ENCODE results near the gene MCTP2.

MCTP2 gene, protein sequence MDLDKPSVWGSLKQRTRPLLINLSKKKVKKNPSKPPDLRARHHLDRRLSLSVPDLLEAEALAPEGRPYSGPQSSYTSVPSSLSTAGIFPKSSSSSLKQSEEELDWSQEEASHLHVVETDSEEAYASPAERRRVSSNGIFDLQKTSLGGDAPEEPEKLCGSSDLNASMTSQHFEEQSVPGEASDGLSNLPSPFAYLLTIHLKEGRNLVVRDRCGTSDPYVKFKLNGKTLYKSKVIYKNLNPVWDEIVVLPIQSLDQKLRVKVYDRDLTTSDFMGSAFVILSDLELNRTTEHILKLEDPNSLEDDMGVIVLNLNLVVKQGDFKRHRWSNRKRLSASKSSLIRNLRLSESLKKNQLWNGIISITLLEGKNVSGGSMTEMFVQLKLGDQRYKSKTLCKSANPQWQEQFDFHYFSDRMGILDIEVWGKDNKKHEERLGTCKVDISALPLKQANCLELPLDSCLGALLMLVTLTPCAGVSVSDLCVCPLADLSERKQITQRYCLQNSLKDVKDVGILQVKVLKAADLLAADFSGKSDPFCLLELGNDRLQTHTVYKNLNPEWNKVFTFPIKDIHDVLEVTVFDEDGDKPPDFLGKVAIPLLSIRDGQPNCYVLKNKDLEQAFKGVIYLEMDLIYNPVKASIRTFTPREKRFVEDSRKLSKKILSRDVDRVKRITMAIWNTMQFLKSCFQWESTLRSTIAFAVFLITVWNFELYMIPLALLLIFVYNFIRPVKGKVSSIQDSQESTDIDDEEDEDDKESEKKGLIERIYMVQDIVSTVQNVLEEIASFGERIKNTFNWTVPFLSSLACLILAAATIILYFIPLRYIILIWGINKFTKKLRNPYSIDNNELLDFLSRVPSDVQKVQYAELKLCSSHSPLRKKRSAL

DNA sequence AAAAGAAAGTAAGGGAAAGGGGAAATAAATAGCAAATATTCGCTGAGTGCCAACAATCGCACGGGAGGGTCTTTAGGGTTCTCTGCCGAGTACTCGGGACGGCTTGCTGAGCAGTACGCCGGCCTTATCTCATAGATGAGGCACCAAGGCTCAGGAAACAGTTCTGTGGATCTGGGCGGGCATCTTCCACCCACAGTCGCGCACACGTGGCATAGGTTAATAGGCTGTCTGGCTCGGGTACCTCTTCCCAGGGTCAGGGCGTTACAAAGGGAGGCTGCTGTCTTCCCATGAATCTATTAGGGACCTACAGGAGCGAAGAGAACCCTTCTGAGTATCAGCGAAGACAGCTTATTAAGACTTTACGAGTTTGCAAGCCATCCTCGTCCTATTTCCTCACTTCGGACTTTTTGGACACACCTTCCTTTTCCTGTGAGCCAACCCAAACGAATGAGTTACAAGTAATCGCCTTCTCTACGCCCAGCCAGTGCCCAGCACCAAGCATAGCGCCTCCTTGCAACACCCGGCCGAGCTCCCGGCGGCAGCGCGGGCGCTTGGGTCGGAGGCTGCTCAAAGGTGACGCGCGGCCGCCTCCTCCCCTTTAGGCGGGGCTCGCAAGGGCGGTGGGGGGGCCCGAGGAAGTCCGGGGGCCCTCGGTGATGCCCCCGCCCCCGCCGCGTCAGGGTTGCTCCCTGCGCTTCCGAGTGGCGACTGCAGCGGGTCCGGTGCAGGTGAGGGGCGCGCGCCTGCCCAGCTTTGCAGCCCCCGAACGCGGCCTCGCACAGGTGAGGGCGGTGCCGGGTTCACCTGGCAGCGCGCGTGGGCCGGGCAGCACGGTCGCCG lies at the start of gene MCTP2:
Gene MCTP2 (plus strand): TSS at position 679 of the 840 bp plus-strand sequence. CDS start 66,705 bp downstream, outside the sequence.
- peak; percentile 87 for DNase-seq

DNA sequence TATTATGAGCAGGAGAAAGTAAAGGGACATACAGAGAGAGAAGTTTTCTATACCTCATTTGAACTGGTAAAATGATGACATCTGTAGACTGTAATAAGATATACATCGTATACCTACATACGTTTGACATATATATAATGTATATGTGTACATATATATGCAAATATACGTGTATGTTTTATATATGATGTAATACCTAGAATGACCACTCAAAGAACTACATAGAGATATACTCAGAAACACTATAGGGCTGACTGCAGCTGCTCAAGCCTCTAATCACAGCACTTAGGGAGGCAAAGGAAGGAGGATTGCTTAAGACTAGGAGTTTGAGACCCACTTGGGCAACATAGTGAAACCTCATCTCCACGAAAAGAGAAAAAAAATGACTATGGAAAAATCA lies 48.5 kb upstream of the MCTP2 start:
- DNase-seq = no peak

DNA sequence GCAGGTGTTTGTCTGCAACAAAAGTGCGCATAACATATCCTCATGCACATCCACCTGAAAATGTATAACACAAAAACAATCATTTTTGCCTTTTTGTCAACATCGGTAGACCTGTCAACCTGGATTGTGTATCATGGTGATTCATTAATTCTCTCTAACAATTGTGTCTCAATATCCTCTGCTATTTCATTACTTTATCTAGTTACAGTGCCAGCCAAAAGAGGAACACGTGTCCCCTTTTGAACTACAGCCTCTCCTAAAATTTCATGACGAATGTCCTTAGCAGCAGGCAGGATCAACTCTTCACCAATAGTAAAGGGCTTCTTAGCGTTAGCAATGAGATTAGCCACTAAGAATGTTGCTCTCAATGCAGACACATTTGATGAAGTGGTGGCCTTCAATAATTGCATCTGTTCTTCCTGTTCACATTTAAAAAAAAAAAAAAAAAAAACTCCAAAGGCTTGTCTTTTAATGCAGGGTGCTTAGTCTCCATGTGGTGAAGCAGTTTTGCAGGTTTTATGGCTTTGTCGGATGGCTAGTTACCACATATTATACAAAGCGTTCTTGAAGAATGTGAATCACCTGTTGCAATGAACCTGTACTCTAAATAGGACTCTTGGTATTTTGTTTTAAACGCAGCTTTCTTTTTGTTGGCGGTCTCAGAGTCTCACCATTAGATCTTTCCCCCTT lies 45.7 kb upstream of the MCTP2 start:
- no peak for DNase-seq

DNA sequence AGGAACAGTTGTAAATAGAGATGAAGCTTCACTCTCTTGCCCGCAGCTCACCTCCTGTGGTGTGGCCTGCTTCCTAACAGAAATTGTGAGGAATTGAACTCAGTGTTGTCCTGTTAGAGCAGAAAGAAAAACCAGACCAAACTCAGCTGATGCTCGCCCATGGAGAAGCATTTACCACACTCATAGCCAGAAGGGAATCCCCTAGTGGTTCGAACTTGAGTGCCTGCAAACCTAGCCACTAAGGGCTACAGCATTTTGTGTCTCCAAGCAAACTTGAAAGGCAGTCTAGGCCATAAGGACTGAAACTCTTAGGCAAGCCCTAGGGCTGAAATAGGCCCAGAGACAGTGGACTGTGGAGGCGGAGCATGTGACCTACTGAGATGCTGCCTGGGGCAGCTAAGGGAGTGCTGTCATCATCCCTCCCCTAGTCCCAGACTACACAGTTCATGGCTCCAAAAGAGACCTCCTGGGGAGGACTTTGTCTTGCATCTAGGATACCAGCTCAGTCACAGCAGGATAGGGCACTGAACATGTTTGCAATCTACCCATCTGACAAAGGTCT lies 44.5 kb upstream of the MCTP2 start:
- DNase-seq = no peak

DNA sequence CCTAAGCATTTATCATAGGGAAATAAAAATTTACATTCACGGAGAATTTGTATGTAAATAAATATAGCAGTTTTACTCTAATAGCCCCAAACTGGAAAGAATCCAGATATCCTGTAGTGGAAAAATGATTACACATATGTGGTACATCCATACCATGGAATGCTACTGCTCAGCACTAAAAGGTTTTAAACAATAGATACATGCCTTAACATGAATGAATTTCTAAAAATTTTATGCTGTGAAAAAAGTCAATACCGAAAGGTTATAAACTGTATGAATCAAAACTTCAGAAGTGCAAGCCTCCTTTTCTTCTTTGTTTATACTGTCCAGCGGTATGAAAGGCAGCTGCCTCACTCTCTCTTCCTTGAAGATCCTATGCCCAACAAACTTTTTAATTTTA lies 37.5 kb upstream of the MCTP2 start:
- DNase-seq = no peak

DNA sequence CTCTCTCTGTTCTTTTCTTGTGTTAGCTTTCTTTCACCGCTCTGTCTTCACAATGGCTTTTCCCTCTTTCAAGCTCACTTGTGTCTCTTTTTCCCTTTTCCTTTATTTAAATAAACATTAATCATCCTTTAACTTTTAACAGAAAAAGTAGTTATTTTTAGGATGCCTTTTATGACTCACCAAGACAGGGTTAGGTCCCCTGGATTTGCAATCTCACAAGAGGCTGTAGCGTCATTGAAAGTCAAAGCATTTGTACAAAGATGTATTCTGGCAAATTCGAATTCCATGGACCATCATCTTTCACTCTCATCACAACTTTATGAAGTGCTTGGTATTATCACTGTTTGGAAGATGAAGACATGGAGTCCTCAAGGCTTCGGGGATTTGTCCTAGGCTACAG lies 34.8 kb upstream of the MCTP2 start:
- no peak for DNase-seq

DNA sequence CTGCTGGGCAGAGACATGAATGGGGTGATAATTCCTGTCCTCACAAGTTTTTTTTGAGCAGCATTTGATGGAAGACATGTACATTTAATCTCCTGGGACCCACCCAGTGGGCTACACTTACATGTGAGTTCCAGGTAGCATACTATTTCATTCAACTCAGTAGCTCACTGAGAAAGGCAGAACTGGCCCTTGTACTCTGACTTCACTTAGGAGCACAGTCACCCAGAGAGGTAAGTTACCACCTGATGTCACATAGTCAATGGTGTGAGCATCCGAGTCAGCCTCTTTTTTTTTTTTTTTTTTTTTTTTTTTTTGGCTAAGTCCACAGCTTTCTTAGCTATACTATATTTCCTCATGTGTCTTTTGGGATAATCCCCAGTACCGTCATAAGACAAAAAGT lies 32.7 kb upstream of the MCTP2 start:
- no peak for DNase-seq

DNA sequence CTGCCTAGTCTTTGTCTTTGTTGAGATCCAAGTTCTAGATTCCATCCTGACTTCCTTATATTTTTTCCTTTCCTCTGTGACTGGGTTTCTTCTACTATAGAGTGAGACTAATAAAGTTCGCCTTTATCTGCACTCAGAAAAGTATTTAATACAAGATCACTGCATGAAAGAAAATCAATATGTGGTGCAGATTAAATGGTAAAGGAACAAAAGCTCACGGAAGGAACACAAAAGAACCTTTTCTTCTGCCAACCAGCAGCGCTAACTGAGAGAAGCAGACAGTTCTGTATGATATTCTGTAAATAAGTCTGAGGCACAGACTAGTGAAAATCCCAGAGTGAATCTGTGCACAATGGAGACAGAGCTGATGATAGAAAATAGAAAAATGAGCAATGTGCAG lies 31.6 kb upstream of the MCTP2 start:
- no peak for DNase-seq

DNA sequence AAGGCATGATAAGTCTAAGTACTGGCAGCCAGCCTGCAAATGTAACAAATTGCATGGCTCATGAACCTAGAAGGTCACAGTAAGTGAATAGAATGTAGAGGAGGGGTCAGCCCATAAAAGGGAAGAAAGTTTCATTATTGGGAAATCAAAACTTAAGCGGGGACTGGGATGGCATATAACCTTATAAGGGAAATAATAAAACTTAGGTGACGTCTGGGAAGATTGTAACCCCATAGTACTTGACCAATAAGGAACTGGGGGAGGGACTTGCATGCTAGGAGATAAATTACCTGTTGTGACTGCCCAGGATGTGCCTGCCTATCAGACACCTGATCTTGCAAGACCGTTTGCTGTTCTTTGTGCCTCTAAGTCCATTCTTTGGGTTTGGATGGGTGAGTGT lies 28.1 kb upstream of the MCTP2 start:
- DNase-seq = no peak

DNA sequence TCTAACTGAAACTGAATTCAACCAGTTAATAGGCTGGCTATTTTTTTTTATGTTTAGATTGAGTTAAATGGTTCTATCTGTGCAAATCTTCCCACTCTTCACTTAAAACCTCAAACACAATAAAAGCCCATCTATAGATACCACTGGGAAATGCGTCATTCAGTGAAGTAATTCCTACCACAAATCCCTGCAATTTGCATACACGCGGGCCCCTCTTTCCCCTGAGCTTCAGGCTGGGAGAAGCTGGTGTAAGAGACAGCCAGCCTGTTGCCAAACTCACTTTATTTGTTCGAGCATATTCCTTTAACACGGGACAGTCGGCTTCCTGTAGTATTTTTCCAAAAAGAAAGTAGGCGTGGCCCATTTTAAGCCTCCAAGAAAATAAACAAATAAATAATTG lies 26.0 kb upstream of the MCTP2 start:
- DNase-seq = no peak

DNA sequence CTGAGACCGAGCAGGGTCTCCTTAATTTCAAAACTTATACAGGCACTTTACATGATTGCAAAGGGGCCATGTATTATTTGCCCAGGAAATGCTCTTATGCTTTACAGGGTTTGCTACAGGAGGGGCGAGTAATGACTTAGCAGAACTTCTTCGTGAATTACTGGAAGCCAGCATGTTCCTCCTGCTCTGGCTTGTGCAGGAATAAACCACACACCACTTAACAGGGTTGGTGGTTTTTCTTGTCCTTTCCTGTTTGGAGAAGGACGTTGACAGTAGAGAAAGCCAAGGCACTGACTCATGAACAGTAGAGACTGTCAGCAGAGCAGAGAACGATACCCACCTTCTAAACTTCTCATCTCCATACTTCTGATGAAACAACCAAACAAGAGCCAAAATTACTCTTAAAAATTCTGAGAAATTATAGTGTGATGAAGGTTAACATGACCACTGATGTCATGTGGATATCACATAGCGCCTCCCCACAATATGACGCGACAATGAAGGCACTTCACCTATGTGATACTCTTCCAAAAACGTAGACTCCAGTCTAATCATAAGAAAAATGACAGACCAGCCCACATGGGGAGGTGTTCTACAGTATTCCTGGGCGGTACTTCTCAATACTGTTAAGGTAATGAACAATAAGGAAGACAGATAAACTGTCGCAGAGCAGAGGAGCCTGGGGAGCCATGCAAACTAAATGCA lies 24.7 kb upstream of the MCTP2 start:
- peak; percentile 9 for DNase-seq

DNA sequence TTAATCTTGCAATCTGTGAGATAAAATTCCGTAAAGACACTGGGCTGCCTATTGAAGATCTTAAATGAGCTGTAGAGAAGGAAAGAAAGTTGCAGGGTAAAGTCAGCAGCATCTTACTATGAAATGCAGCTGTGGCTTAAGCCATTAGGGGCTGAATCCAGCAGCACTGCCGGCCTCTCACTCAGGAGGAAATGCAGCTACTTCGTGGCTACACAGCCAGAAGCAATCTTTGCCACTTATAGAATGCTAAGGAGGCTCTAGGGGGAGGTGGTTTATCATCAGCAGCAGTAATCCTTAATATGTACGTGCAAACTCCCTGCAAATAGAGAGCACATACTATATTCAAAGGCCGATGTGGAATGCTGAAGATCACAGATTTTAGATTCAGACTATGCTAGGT lies 19.1 kb upstream of the MCTP2 start:
- DNase-seq = no peak

DNA sequence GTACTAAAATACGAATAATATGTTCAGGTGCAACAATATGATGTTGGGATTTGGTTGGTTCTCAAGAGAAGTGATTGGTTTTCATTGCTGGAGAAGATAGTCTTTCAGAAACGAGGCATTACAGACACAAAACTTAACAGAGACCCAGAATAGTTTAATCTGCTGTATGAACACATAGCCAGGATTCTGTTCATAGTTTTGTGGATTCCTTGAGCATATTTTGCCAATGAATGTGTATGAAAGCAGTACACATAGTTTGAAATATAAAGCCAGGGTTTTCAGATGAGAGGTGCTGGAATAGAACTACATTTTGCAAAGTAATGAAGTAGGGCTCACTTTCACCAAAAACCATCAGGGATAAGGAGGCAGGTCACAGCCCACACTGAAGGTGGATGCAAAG lies 5.7 kb upstream of the MCTP2 start:
- DNase-seq = no peak

DNA sequence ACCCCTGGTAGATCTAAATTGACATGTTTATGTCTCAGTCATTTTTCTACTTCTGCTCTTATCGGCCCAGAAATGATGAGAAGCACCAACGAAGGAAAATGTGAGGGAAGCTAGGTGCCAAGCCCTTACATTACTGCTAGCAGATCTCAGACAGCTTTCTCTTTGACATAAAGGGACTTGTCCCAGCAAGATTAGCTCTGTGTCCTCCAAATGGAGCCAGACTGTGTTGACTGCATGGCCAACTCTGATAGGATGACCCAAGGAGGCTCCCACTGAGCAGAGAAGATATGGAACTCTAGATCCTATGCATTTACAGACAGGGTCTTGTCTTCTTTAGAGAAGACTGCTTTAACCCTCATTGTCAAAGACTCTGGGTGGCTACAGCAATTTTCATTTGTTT lies 2.8 kb upstream of the MCTP2 start:
- DNase-seq = no peak

DNA sequence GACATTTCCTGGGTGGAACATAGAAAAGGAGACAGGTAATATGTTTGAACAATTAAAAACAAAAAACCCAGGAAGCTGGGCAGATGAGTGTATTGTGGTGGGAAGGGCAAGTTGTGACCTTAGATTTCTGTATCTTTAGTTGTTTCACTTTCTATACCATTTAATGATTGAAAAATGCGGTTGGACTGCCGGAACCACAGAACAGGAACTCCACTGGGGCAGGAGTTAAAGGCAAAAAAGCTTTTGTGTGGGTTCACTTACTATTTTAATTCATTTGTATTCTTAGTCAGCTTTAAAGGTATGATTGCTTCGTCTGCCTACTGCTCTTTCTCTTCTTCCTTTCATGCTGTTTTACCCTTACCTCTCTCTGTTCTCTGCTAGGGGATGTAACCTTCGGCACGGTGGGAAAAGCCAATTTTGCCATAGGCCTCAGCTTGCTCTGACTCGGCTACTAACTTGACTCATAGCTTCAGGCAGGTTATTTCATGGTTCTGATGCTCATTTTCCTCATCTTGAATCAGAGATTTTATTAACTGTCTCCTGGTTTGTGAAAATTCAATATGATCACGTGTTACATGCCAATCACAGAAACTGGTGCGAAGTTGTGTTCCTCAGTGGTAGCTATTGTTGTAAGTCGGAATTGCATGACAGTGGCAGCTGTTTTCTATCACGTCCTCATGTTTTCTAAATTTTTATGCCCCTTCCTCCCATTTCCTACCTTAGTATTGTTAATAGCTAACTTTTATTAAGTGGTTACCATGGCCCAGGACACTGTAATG lies 1.6 kb upstream of the MCTP2 start:
- DNase-seq = peak; percentile 70

DNA sequence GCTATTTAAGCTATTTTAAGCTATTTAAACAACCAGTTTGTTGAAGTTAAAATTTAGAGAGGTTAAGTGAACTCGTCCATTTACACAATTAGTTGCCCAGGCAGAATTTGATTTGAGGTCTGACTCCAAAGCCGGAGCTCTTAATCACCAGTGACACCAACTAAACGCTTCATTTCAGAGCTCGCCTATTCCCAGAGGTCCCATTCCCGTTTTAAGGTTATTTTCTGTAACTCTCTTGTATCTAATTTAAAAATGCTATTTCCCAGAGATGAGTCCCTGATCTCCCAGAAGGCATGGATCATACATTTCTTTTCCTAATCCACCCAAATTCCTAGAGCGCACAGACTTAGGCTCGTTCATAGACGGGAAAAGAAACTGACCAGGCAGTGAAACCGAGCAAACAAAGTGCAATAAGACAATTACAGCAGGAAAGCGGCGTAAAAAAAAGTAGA lies 904 bp upstream of the MCTP2 start:
- no peak for DNase-seq

DNA sequence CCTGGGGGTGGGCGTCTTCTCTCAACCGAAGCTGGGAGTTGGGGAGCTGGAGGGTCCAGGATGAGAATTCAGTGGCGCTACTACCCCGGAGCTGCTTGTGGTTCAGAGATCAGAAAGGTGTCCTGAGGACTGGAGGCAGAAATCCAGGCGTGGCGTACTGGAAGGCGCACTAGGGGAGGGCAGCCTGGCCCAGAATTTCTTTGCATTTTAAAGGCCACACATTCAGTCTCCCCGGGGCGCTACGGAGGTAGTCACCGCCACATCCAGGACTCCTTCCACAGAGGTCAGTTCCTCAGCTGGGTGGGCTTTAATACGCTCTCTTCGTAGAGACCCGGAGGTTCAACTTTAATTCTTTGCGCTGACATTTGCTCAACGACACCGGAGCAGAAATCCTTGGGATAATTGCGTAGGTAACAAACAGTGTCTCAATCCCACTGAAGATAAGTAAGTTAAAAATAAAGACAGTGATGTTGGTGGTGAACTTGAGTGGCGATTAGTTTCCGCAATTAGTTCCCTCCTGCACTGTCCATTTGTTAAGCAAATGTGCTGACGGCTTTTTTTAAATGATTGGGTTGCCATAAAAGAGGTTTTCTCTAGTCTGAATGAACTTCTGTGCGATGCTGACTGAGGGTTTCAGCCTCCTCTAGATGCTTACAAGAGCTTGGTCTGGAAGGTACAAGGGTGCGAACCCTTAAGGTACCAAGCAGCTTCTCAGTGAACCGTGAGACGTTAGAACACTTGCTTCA lies 535 bp downstream of the MCTP2 start:
- DNase-seq = no peak

DNA sequence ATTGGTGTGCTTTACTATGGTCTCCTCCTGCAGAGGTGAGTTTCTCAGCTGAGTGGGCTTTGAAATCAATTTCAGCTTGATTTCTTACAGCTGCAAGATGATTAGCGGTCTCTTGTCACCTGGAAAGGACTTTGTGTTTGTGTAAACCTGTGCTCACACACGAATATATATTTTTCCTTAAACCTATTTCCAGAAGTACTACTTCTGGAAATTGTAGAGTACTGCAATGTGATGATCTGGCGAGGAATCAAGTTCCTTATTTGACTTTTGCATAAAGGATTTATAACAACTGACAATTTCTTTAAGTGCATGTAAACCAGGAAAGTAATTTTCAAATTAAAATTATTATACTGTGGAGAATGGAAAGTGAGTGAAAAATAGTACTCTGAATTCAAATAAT lies 2.1 kb downstream of the MCTP2 start:
- DNase-seq = no peak

DNA sequence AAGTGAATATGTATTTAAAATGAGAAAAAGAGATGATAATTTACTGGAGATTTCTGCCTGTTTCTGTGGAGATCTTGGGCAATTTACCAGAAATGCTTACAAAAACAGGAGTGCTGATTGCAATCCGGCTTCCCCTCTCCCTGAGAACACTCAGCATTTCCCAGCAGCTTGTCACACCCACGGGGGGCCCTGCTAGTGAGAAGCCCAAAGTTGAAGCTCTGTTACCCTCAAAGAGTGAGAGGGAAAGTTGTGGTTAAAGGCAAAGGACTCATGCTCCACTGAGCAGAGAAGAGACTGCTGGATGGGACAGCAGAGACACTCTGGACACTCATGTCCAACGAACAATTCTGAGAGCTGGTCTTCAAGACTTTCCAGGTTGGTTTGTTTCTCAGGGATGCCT lies 2.9 kb downstream of the MCTP2 start:
- DNase-seq = no peak

DNA sequence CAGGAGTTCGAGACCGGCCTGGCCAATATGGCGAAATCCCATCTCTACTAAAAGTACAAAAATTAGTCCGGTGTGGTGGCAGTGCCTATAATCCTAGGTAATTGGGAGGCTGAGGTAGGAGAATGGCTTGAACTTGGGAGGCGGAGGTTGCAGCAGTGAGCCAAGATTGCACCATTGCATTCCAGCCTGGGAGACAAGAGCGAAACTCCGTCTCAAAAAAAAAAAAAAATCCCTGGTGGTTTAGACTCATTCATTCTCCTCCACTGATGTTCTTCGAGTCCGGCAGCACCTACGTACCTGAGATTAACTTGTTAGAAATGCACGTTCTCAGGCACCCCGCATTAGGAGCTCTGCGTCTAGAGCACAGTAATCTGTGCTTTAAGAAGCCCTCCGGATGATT lies 3.7 kb downstream of the MCTP2 start:
- no peak for DNase-seq

Data from CD4-positive, alpha-beta T cell treated with Interleukin-12 subunit alpha and Interleukin-12 subunit beta, for 1 hour (primary cell).